IMR-90 (cell line): Measurements from ENCODE around the gene TRIO. TPM values are rescaled to one million over a fixed set of nuclear protein-coding genes. Genes with fewer than 3 reads are reported as not detected.
A peak's percentile ranks its signal among the peaks of the same experiment; 100 is the strongest.

Experiments
- ATAC-seq: fragments of 200-7000 bp; cut with Tn5 transposase; 2 replicates; pipeline ENCODE4 v1.9.1; 2020; ENCODE audit warnings: low read depth, mild to moderate bottlenecking, moderate library complexity
- BruUV-seq: library from RNA; stranded (reverse); fragments of 400-500 nt; replicated peaks from 2 replicates; lab custom pipeline; 2021; lab: Mats Ljungman, UMichigan
- CTCF ChIA-PET: fragments of 300-600 bp; formaldehyde crosslinking; extraction: SDS; loops from one replicate; lab custom pipeline; 2021; ENCODE audit warnings: antibody characterized with exemption; lab: Yijun Ruan, JAX
- POLR2A ChIA-PET: fragments of 300-600 bp; sonication (Branson Sonifier 250); formaldehyde crosslinking; loops from one replicate; lab custom pipeline; 2022; ENCODE audit warnings: antibody characterized with exemption; ENCODE audit not compliant: unreplicated experiment; lab: Charles Lee
- DNase-seq: peaks from one replicate; pipeline ENCODE4 v3.0.0; 2013
- H2AFZ ChIP-seq: replicated peaks from 2 replicates; pipeline ENCODE3; 2013; ENCODE audit warnings: low read length, mild to moderate bottlenecking; ENCODE audit not compliant: poor library complexity
- H2AK5ac ChIP-seq: 2 replicates; pipeline ENCODE4 v1.6.1; 2013; ENCODE audit warnings: low read depth, low read length, inconsistent platforms
- H2AK9ac ChIP-seq: replicated peaks from 2 replicates; pipeline ENCODE3; 2013; ENCODE audit warnings: mild to moderate bottlenecking, low read depth, low read length, moderate library complexity; ENCODE audit not compliant: poor library complexity
- H2BK120ac ChIP-seq: 2 replicates; pipeline ENCODE4 v1.6.1; 2013; ENCODE audit warnings: low read depth, low read length, inconsistent platforms
- H2BK15ac ChIP-seq: 3 replicates; pipeline ENCODE4 v1.6.1; 2013; ENCODE audit warnings: low read depth, low read length, inconsistent platforms
- H2BK20ac ChIP-seq: 2 replicates; pipeline ENCODE4 v1.6.1; 2013; ENCODE audit warnings: low read depth, mild to moderate bottlenecking, inconsistent platforms, low read length, moderate library complexity
- H2BK5ac ChIP-seq: 2 replicates; pipeline ENCODE4 v1.6.1; 2013; ENCODE audit warnings: mild to moderate bottlenecking, low read depth, low read length, inconsistent platforms; ENCODE audit not compliant: poor library complexity, severe bottlenecking
- H3K14ac ChIP-seq: replicated peaks from 2 replicates; pipeline ENCODE4 v1.6.1; 2013; ENCODE audit warnings: low read depth, low read length, inconsistent platforms
- H3K18ac ChIP-seq: 2 replicates; pipeline ENCODE4 v1.6.1; 2013; ENCODE audit warnings: low read depth, low read length, control low read depth
- H3K23ac ChIP-seq: 2 replicates; pipeline ENCODE4 v1.6.1; 2013; ENCODE audit warnings: low read depth, low read length, inconsistent platforms
- H3K27ac ChIP-seq: 2 replicates; pipeline ENCODE4 v1.5.1; 2013; ENCODE audit warnings: mild to moderate bottlenecking, control low read depth, low read length; ENCODE audit not compliant: insufficient read depth
- H3K27me3 ChIP-seq: 2 replicates; pipeline ENCODE4 v1.6.1; 2013; ENCODE audit warnings: low read length; ENCODE audit not compliant: control insufficient read depth, insufficient read depth
- H3K36me3 ChIP-seq: 2 replicates; pipeline ENCODE4 v1.6.1; 2013; ENCODE audit warnings: low read length, mixed read lengths; ENCODE audit not compliant: control insufficient read depth, insufficient read depth
- H3K4ac ChIP-seq: 2 replicates; pipeline ENCODE4 v1.6.1; 2013; ENCODE audit warnings: low read depth, low read length, inconsistent platforms
- H3K4me1 ChIP-seq: 2 replicates; pipeline ENCODE4 v1.6.1; 2013; ENCODE audit warnings: low read length, mixed read lengths; ENCODE audit not compliant: control insufficient read depth, insufficient read depth
- H3K4me2 ChIP-seq: 2 replicates; pipeline ENCODE4 v1.6.1; 2013; ENCODE audit warnings: low read depth, mild to moderate bottlenecking, control low read depth, low read length, moderate library complexity
- H3K4me3 ChIP-seq: 2 replicates; pipeline ENCODE4 v1.5.1; 2013; ENCODE audit warnings: low read depth, mild to moderate bottlenecking, control low read depth, low read length, moderate library complexity; ENCODE audit not compliant: insufficient read depth
- H3K56ac ChIP-seq: 2 replicates; pipeline ENCODE4 v1.6.1; 2013; ENCODE audit warnings: low read length, inconsistent platforms; ENCODE audit not compliant: insufficient read depth; ENCODE audit errors: extremely low read depth
- H3K79me1 ChIP-seq, 2 experiments: 2 replicates each; pipeline ENCODE4 v1.6.1; 2013; ENCODE audit warnings: low read length in 2 of 2, inconsistent platforms in 1 of 2, low read depth in 1 of 2
- H3K9ac ChIP-seq: 2 replicates; pipeline ENCODE4 v1.6.1; 2013; ENCODE audit warnings: low read depth, low read length, control low read depth
- H3K9me1 ChIP-seq: 2 replicates; pipeline ENCODE4 v1.6.1; 2013; ENCODE audit warnings: low read length, inconsistent platforms; ENCODE audit not compliant: insufficient read depth
- H3K9me3 ChIP-seq: 2 replicates; pipeline ENCODE4 v1.6.1; 2013; ENCODE audit warnings: low read length; ENCODE audit not compliant: control insufficient read depth, insufficient read depth
- H4K20me1 ChIP-seq: 2 replicates; pipeline ENCODE4 v1.6.1; 2013; ENCODE audit warnings: low read length, inconsistent platforms; ENCODE audit not compliant: insufficient read depth
- H4K5ac ChIP-seq: 2 replicates; pipeline ENCODE4 v1.6.1; 2013; ENCODE audit warnings: mild to moderate bottlenecking, low read depth, low read length, control low read depth
- H4K8ac ChIP-seq, 2 experiments: 2 replicates each; pipeline ENCODE4 v1.6.1; 2013; ENCODE audit warnings: low read depth in 2 of 2, low read length in 2 of 2, control low read depth in 1 of 2, inconsistent platforms in 1 of 2
- H4K91ac ChIP-seq: 2 replicates; pipeline ENCODE4 v1.6.1; 2013; ENCODE audit warnings: low read depth, low read length, inconsistent platforms; ENCODE audit not compliant: insufficient read depth
- BHLHE40 ChIP-seq: fragments of 150-350 bp; IDR thresholded peaks from 2 replicates; pipeline ENCODE4 v1.6.1; 2016; ENCODE audit warnings: mild to moderate bottlenecking, low read depth, low read length
- CHD1 ChIP-seq: IDR thresholded peaks from 2 replicates; pipeline ENCODE4 v1.6.1; 2012; ENCODE audit warnings: low read depth, low read length, improper control_type of control experiment
- FOS ChIP-seq: fragments of 150-350 bp; IDR thresholded peaks from 2 replicates; pipeline ENCODE4 v1.6.1; 2016; ENCODE audit warnings: low read depth, low read length
- MAFK ChIP-seq: IDR thresholded peaks from 2 replicates; pipeline ENCODE4 v1.6.1; 2012; ENCODE audit warnings: low read depth, low read length, improper control_type of control experiment
- MAZ ChIP-seq: IDR thresholded peaks from 2 replicates; pipeline ENCODE4 v1.6.1; 2012; ENCODE audit warnings: low read depth, mild to moderate bottlenecking, low read length, improper control_type of control experiment, moderate library complexity, borderline replicate concordance
- NFE2L2 ChIP-seq: fragments of 150-350 bp; IDR thresholded peaks from 2 replicates; pipeline ENCODE4 v1.6.1; 2016; ENCODE audit warnings: low read depth, mild to moderate bottlenecking, low read length
- POLR2A ChIP-seq: IDR thresholded peaks from 2 replicates; pipeline ENCODE4 v1.6.1; 2012; ENCODE audit warnings: mild to moderate bottlenecking, low read depth, low read length
- RAD21 ChIP-seq: IDR thresholded peaks from 2 replicates; pipeline ENCODE4 v1.6.1; 2012; ENCODE audit warnings: low read length, improper control_type of control experiment
- RCOR1 ChIP-seq: IDR thresholded peaks from 2 replicates; pipeline ENCODE4 v1.6.1; 2012; ENCODE audit warnings: mild to moderate bottlenecking, low read length, improper control_type of control experiment; ENCODE audit not compliant: insufficient replicate concordance
- WGBS, 2 experiments: methylation state at CpG; one replicate each; pipeline versions ENCODE4 v1.1.5 to v1.1.7; 2013; ENCODE audit warnings: missing lambda C conversion rate in 2 of 2; ENCODE audit not compliant: insufficient read length in 1 of 2; ENCODE audit errors: extremely low coverage in 2 of 2; 5-methylcytosine and 5-hydroxymethylcytosine counted together
- dilution Hi-C: fragments of 300-500 bp; cut with HindIII; formaldehyde crosslinking; loops from one replicate; pipeline ENCODE4 v1.14.3; 2018; ENCODE audit warnings: low sequenced_read_pairs; ENCODE audit not compliant: unreplicated experiment
- in situ Hi-C: fragments of 300-500 bp; cut with MboI; formaldehyde crosslinking; loops from 3 replicates; pipeline ENCODE4 v1.14.3; 2019; ENCODE audit warnings: low sequenced_read_pairs, inconsistent platforms, mixed read lengths
- intact Hi-C: fragments of 100-400 bp; cut with micrococcal nuclease; formaldehyde crosslinking; loops from 2 replicates; pipeline ENCODE4 v1.10.0; 2022
- polyA plus RNA-seq, 3 experiments: library from polyadenylated mRNA; depleted of rRNA; stranded (reverse); fragments of >200 nt; gene quantifications; 2 replicates each; pipeline ENCODE4 v1.2.3, GENCODE V29; 2012; ENCODE audit warnings: low replicate concordance in 1 of 3
- total RNA-seq: library from RNA; depleted of rRNA; stranded (reverse); fragments of >200 nt; gene quantifications from 2 replicates; pipeline ENCODE4 v1.2.3, GENCODE V29; 2012

Gene TRIO
- total and polyA plus RNA-seq, 2 of the 4 experiments (the other 2 are of a cell fraction): 206 to 522 TPM

GRCh38 chr5:14438195-14438606 lies 295.1 kb downstream of the TRIO start:
- no peak overlapping the region for H4K5ac ChIP-seq
- no peak overlapping the region for H3K4ac ChIP-seq
- peaks cover 89% of the 10 kb centered on the region for H4K20me1 ChIP-seq
- no peak overlapping the region for H3K27ac ChIP-seq
- H2AK9ac ChIP-seq: no peak overlapping the region
- POLR2A ChIA-PET: no interaction called here
- H3K79me1 ChIP-seq: peaks cover 37 to 78% of the 10 kb centered on the region in 2 experiments
- no peak overlapping the region for H3K56ac ChIP-seq
- TSS peak; percentile 1 for BruUV-seq
- WGBS, 2 experiments: 90% methylated on average over 6 of the region's 6 CpGs; no CpG with 5 or more reads in 1 of the 2 experiments
- peaks cover 38% of the 10 kb centered on the region for H3K4me1 ChIP-seq
- H4K8ac ChIP-seq: no peak overlapping the region
- intact Hi-C loops (no loop called here), in situ Hi-C loops (no loop called here), dilution Hi-C loops (no loop called here)
- H2AK5ac ChIP-seq: no peak overlapping the region
- DNase-seq: no peak
- H2BK20ac ChIP-seq: no peak overlapping the region
- no peak overlapping the region for H2AFZ ChIP-seq
- peaks cover 43% of the 10 kb centered on the region for H3K36me3 ChIP-seq
- no peak overlapping the region for H2BK15ac ChIP-seq
- H3K23ac ChIP-seq: no peak overlapping the region
- H3K4me2 ChIP-seq: no peak overlapping the region
- no peaks in the 10 kb centered on the region for H3K9me3 ChIP-seq
- H2BK120ac ChIP-seq: no peak overlapping the region
- no peak overlapping the region for H2BK5ac ChIP-seq
- no peak for TF ChIP-seq MAZ
- TF ChIP-seq FOS: no peak
- TF ChIP-seq POLR2A: no peak
- TF ChIP-seq RCOR1: no peak
- TF ChIP-seq RAD21: no peak
- TF ChIP-seq MAFK: no peak
- TF ChIP-seq NFE2L2: no peak
- TF ChIP-seq BHLHE40: no peak
- no peak for TF ChIP-seq CHD1
- peaks cover 38% of the 10 kb centered on the region for H3K9me1 ChIP-seq
- no peaks in the 10 kb centered on the region for H3K27me3 ChIP-seq
- CTCF ChIA-PET: no interaction called here
- H3K9ac ChIP-seq: no peak overlapping the region
- no peak overlapping the region for H3K14ac ChIP-seq
- H3K4me3 ChIP-seq: no peak overlapping the region
- H4K91ac ChIP-seq: no peak overlapping the region
- H3K18ac ChIP-seq: no peak overlapping the region
- ATAC-seq: no peak
